ENCODE results near the gene SNRNP25.
"Not testable (repeated sequence)": the region's sequence is repeated elsewhere in the genome, so short reads cannot be mapped to it uniquely, and the experiment has no call there.

Gene SNRNP25

DNA sequence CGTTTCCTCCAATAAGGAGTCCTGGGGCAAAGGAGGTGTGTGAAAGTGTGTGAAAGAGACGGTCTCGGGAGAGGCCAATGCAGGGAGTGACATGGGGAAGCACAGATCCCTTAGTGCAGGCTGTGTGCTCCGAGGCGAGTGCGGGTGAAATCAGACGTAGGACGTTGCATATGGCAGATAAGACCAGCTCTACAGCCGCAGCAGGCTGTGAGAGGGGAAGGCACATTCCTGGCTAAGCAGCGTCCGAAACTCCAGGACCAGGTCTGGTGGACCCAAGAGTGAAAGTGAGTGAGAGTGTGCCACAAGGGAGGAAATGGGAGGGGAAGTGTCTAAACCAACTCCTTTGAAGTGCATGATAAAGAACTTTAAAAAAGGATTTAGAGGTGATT, 11.6 kb upstream of the SNRNP25 start:
- DNase-seq: no peak

DNA sequence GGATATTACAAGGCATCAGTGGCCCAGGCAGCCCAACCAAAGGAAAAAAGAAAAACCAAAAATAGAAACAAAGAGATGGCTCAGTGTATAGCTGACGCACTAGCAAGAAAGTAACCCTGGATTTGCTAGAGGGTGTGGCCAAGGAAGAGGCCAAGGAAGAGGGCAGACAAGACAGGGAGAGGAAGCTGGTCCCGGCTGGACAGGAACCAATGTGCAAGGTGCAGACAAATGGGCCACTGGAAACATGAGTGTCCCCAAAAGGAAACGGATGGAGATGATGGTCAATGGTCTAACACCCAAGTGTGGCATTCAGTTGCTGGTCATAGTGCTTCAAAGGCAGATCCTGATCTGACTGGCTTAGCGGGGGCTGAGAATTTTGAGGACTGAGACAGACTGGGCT, 10.9 kb upstream of the SNRNP25 start:
- no peak for DNase-seq

DNA sequence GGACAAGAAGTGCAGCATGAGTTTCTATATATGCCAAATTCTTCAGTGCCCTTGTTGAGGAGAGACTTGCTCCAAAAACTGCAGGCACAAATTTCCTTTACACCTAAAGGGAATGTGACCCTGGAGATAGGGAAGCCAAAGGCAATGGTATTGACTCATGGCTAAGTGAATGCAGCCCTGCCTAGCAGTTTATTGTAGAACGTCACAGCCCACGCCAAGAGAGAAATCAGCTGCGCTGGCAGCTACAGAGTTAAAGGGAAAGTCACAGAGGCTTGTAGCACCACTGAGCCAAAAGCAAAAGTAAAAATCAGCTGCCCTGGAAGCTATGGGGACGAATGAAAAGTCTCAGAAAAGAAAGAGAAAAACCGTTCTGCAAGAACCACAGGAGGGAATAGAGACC, 10.3 kb upstream of the SNRNP25 start:
- DNase-seq: no peak

DNA sequence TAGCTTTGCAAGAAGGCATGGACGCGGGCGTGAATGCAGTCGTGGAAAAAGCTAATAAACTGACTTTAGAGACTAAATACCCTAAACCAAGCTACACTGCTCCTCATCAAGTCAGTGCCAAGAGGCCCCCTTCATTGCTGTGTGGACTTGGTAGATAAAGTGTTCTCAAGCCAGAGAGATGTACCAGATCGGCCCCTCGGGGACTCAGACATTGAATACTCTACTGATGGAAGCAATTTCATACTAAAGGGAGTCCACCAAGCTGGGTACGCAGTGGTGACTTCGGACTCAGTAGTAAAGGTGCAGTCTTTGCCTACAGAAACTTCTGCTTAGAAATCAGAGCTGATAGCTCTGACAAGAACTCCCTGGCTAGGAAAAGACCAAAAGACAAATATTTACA, 9.0 kb upstream of the SNRNP25 start:
- no peak for DNase-seq

- DNase-seq: no peak
These were observed 8.2 kb upstream of the SNRNP25 start for GRCh38 chr16:45454-45853.

GRCh38 chr16:46510-46909, 7.1 kb upstream of the SNRNP25 start:
- DNase-seq: not testable (repeated sequence)

DNA sequence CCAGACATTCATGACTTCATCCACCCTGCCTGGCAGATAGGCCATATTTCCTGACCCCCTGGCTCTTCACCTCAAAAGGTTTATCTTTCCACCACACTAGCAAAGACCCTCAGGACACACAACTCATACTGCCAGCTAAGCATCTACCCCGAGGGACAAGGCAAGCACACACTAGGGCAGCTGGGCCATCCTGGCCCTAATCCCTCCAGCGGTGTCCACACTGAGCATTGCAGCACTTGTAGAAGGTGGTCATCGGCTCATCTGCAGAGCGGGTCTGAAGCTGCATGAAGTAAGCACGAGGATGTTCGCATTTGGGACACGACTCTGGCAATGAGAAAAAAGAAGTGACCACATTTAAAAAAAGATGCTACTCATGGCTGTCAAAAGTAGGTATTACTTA, 6.4 kb upstream of the SNRNP25 start:
- no peak for DNase-seq

DNA sequence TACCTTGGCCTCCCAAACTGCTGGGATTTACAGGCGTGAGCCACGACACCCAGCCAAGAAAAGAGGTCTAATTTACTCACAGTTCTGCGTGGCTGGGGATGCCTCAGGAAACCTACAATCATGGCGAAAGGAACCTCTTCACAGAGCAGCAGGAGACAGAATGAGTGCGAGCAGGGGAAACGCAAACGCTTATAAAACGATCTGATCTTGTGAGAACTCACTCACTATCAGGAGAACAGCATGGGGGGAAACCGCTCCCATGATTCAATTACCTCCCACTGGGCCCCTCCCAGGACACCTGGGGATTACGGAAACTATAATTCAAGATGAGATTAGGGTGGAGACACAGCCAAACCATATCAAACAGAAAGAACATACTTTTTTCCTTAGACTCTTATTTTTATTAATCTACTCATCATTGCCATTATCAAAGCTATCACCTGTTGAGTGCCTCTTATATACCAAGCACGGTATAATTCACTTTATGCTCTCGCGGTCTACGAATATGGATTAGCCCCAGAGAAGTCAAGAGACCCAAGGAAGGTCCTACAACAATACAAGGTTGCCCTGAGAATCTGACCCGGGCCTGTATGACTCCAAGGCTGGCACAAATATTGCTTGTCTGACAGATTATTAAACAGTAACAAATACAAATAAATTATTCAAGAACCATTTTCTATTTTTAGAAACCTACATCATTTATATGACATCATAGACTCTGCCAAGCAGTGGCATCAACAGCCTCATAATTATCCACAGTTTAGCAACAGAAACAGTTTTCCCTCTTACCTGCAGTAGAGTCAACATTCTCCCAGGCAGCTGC, 2.6 kb upstream of the SNRNP25 start:
- DNase-seq: no peak

GRCh38 chr16:54237-54581, 581 bp downstream of the SNRNP25 start:
- DNase-seq: no peak

GRCh38 chr16:55571-56136, 2.0 kb downstream of the SNRNP25 start:
- no peak for DNase-seq

DNA sequence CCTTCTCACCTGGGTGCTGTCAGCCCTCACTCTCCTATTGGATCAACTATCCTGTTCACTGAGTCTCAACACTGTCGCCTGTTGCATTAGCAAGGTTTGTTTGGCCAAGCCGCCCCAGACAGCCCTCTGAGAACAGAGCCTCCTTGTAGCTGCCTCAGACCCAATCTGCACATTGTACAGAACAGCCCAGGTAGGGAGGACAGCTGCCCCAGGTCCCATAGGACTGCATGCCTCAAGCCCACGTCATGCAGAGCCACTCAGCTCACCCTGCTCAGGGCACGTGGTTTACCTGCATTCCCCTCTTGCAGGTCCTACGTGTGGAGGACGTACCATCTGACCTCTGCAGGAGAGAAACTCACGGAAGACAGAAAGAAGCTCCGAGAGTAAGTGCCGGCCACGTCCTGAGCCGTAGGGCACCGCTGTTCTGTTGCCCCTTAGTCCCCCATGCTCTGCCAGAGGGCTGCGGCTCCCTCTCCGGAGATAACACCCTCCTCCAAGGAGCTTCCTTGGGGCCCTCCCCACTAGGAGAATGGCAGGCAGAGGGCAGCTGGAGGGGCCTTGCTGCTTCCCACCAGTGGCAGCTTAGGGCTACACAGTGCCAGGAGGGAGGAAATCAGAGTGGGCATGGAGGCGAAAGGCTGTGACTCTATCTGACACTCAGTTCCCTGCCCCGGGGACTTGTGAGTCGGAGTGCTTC, 2.8 kb downstream of the SNRNP25 start:
- DNase-seq: no peak

- no peak for DNase-seq
These were observed 4.1 kb downstream of the SNRNP25 start for GRCh38 chr16:57711-58110.

- no peak for DNase-seq
These were observed 5.1 kb downstream of the SNRNP25 start for GRCh38 chr16:58491-59439.

- no peak for DNase-seq
These were observed 5.9 kb downstream of the SNRNP25 start for GRCh38 chr16:59440-60059.

- no peak for DNase-seq
These were observed 6.5 kb downstream of the SNRNP25 start for GRCh38 chr16:60166-60565.

DNA sequence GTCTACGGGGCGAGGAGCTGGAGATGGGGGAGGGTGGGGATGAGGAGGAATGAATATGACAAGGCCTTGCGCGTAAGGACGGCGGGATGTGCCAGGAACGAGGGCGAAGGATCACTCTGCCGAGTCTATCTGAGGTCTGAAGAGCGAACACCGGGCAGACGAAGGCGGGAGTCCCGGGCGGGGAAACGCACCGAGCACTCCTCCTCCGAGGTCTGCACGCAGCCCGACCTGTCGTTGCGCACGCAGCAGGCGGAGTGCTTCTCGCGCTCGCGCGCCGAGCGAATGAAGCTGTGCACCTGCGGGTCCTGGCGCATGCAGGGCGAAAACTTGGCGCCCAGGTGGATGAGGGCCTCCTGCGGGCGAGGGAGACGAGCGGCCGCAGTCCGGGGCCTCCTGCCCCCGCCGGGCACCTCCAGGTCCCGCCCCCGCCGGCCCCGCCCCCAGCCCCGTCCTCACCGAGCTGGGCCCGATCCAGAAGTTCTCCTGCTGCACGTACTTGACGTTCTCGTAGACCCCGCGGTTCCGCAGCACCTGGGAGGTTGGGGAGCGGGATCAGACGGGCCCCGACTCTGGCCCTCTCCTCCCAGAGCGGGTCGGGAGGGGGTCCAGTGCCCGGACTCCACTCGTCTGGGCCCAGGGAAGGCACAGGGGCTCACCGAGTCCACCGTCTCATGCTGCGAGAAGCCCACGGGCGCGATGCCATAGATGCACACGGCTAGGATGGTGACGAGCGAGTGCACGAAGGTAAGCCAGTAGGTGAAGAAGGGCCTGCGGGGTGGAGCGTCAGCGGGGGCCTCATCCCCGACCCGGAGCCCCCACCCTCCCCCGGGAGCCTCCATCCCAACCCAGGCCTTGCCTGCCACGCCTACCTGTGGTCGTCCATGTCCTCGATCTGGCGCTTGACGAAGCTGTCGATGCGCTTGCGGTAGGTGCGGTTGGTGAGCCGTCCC, 7.6 kb downstream of the SNRNP25 start:
- DNase-seq: no peak

- no peak for DNase-seq
These were observed 8.3 kb downstream of the SNRNP25 start for GRCh38 chr16:61879-62281.

DNA sequence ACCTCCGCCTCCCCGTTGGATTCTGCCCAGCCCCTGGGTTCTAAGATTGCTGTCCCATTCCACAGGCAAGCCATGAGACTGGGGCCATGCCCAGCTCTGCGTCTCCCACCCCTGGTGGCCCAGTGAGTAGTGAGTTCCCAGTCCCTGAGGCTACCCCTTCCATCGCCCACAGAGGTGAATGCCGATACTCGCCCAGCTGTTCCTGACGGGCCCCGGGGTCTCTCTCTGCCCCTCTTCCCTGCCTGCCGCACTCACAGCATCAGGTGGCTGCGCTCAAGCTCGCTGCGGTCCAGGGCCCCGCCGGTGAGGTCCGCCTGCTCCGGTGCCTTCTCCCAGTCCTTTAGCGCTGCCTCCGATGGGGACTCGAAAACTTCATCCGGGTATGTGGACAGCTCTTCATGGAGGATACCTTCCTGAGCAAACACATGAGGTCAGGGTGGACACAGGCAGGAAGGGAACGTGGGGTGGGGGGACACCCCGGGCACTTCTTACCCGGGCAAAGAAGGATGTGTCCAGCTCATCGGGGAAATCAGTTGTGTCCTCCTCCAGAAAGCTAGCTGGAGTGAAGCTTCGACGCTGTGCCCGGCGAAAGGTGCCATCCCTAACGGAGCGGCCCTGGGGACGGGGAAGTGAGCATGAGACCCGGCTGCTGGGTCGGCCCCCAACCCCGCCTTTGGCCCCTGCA, 8.8 kb downstream of the SNRNP25 start:
- no peak for DNase-seq

GRCh38 chr16:62968-63391, 9.4 kb downstream of the SNRNP25 start:
- DNase-seq: no peak

- DNase-seq: no peak
These were observed 9.8 kb downstream of the SNRNP25 start for GRCh38 chr16:63466-63865.
